GM18499 (cell line): Measurements from ENCODE around the gene INTS4.
"Not testable (repeated sequence)": the region's sequence is repeated elsewhere in the genome, so short reads cannot be mapped to it uniquely, and the experiment has no call there.

Source experiments
- ATAC-seq: cut with Tn5 transposase; IDR thresholded peaks from one replicate; pipeline ENCODE4 v1.9.1; 2021; ENCODE audit warnings: moderate number of reproducible peaks; ENCODE audit not compliant: insufficient read depth, unreplicated experiment

INTS4 gene

GRCh38 chr11:77886401-77886800 lies 108.1 kb downstream of the INTS4 start:
- no peak for ATAC-seq

- ATAC-seq: no peak
Measured at GRCh38 chr11:77884829-77885190, 109.7 kb downstream of the INTS4 start.

DNA sequence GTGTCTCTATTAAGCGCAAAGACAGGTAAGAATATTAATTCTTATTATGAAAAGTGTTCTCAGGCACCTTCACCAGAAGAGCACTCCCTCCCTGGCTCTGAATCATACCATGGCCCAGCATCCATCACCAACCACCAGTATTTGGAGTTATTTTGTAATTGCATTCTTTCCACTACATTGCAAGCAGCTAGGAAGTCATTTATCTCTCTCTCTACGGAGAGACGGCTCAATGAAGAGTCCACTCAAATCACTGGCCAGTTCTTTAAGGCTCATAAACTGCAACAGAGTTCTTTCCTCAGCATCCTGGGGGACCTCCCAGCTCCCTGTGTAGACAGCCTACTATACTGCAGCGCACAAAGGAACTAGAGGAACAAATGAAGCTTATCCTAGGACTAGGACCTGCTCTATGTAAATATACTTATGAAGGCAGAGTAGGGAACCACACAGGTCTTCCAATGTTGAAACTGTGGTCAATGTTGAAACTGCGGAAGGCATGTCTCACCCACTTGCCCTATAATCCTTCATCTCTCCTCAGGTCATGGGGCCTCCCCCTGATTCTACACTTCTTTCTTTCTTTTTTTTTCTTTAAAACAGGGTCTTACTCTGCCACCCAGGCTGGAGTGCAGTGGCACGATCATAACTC lies 110.2 kb downstream of the INTS4 start:
- no peak for ATAC-seq

DNA sequence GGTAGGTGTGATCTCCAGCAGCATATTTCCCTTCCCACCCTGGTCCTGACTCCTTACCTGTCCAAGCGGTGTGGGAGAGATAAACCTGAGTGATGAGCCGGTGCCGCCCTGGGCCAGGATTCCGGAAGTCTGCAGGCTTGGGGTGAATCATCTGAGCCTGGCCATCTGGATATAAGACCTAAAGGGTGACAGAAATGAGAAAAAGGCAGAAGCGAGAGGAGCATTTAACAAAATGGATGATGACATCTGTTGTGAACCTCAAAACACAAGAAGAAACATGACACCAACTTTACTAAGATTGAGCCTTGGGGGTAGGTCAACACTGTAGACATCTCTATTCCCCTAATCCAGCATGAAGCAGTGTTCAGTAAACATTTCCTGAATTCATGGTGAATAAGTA lies 110.7 kb downstream of the INTS4 start:
- ATAC-seq: no peak

GRCh38 chr11:77882396-77882795 lies 112.1 kb downstream of the INTS4 start:
- no peak for ATAC-seq

DNA sequence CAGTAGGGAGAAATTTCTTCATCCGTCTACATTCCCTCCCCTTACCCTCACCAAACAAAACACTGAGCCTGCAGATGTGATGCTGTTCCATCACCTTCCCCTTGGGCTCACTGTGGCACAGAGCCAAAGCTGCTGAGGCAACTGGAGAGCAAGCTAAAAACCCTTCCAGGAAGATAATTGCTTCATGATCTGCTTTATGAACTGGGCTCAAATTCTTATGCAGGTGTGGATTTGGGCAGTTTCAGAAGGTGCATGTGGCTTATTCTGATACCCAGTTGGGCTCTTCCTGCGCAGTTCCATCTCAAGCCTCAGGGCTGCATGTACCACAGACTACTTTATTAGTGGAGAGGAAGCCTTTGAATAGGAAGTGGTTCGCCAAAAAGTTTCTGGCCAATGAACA lies 115.2 kb downstream of the INTS4 start:
- ATAC-seq: no peak

- not testable (repeated sequence) for ATAC-seq
Measured at GRCh38 chr11:77878247-77878646, 116.2 kb downstream of the INTS4 start.

DNA sequence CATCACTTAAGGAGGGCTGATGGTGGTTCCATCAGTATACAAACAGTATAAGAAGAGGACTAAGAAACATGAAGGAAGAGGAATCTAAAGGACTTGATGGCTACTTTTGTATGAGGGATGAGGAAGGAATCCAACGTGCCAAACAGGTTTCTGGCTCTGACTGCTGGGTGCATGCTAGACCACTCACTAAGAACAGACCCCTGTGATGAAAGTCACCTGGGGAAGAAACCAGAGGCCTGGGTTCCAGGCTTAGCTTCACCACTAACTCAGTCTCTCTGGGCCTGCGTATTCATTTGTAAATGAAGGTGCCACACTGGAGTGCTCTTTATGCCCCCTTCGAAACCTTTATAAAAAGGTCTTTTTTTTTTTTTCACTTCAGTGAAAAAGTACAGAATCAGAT lies 118.4 kb downstream of the INTS4 start:
- ATAC-seq: no peak

GRCh38 chr11:77874206-77874605 lies 120.3 kb downstream of the INTS4 start:
- ATAC-seq: no peak

GRCh38 chr11:77873345-77873744 lies 121.1 kb downstream of the INTS4 start:
- no peak for ATAC-seq

- ATAC-seq: no peak
Measured at GRCh38 chr11:77871855-77872254, 122.6 kb downstream of the INTS4 start.

DNA sequence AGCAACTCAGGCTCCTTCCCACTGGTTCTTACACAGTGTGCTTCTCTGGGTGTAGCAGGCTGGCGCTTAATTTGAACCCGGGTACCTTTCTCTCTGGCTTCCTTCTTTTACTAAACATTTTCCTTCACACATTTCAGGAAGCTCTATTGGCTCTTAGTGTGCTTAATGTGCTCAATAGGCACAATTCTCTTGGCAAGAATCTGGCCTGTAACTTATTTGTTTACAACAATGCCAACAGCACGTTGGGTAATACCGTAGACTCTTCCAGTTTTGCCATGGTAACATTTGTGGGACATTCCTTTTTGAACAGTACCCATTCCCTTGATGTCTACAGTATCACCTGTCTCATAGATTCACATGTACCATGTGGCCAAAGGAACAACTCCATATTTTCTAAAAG lies 125.7 kb downstream of the INTS4 start:
- ATAC-seq: no peak

DNA sequence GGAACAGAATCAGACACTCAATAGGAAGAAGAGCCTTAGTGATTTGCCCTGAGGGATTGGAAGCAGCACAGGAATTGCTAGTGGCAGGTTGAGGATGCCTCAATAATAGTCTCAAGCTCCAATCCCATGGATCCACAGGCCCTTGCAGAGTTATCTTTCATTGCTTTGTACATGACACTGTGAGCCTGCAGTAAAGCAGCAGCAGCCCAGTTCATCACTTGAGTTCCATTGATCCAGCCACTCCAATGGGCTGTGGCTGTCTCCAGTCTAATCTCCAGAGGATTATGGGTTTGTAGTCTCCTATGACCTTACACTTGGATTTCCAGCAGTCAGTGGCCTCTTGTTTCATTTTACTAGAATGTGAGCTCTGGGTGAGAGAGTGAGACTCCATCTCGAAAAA lies 128.1 kb downstream of the INTS4 start:
- no peak for ATAC-seq

- ATAC-seq: no peak
Measured at GRCh38 chr11:77865805-77866204, 128.7 kb downstream of the INTS4 start.

- ATAC-seq: not testable (repeated sequence)
Measured at GRCh38 chr11:77861444-77861843, 133.0 kb downstream of the INTS4 start.

- not testable (repeated sequence) for ATAC-seq
Measured at GRCh38 chr11:77857906-77858457, 136.5 kb downstream of the INTS4 start.

GRCh38 chr11:77854838-77855237 lies 139.6 kb downstream of the INTS4 start:
- no peak for ATAC-seq

- ATAC-seq: no peak
Measured at GRCh38 chr11:77851503-77851902, 143.0 kb downstream of the INTS4 start.

GRCh38 chr11:77843700-77844099 lies 150.8 kb downstream of the INTS4 start:
- ATAC-seq: not testable (repeated sequence)

DNA sequence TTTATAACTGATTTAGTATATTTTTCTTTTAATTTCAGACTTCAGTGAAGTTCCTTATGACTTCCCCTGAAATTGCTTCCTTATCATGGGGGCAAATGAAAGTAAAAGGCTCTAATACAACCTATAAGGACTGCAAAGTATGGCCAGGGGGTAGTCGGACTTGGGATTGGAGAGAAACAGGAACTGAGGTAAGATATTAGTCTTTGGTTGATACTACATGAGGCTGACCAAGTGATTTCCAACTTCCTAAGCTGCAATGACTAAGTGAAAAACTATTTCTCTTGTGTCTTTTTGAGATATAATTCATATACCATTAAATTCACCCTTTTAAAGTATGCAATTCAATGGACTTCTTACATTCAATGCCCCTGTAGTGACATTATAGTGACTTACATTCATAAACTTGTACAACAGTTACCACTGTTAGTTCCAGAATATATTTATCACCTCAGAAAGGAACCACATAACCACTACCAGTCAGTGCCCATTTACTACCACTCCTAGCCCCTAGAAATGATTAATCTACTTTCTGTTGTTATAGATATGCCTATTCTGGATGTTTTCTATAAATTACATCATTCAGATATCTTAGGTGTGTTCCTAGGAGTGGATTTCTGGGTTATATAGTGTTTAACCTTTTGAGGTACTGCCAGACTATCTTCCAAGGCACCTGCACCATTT lies 151.9 kb downstream of the INTS4 start:
- no peak for ATAC-seq

DNA sequence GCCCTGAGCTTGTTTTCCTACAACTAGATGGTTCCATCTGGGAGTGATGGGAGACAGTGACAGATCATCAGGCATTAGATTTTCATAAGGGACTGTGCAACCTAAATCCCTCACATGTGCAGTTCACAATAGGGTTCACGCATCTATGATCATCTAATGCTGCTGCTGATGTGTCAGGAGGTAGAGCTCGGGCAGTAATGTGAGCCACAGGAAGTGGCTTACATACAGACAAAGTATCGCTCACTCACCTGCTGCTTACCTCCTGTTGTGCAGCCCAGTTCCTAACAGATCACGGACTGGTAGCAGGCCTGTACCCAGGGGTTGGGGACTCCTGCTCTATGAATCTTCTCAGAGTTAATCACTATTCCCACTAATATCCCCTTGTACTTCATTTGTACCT lies 161.2 kb downstream of the INTS4 start:
- ATAC-seq: no peak

- ATAC-seq: no peak
Measured at GRCh38 chr11:77828926-77829325, 165.5 kb downstream of the INTS4 start.
